Cardiac muscle cell (in vitro differentiated cells and primary cell): ENCODE measurements around the gene PSTPIP2. TPM values are rescaled to one million over a fixed set of nuclear protein-coding genes. Genes with fewer than 3 reads are reported as not detected.
A peak's percentile ranks its signal among the peaks of the same experiment; 100 is the strongest.

Experiments used
- DNase-seq, 2 donors: peaks; one replicate each; pipeline versions ENCODE4 v3.0.0 to v3.0.0-alpha.2; 2010 to 2017; ENCODE audit warnings: low read depth in 1 of 2, low spot score in 1 of 2
- H3K27ac ChIP-seq: fragments of 200-600 bp; sonication (generic); 2 replicates; pipeline ENCODE4 v1.5.1; 2016
- H3K27me3 ChIP-seq: fragments of 200-600 bp; sonication (generic); 2 replicates; pipeline ENCODE4 v1.6.0; 2016; ENCODE audit warnings: control low read depth
- H3K36me3 ChIP-seq: fragments of 200-600 bp; sonication (generic); 2 replicates; pipeline ENCODE4 v1.5.1; 2016; ENCODE audit warnings: control low read depth
- H3K4me1 ChIP-seq: fragments of 200-600 bp; sonication (generic); 2 replicates; pipeline ENCODE4 v1.8.1; 2017; ENCODE audit warnings: low read depth, mild to moderate bottlenecking, mixed run types
- H3K4me3 ChIP-seq: fragments of 200-600 bp; sonication (generic); 2 replicates; pipeline ENCODE4 v1.5.1; 2016; ENCODE audit warnings: mild to moderate bottlenecking
- H3K9me3 ChIP-seq: fragments of 200-600 bp; sonication (generic); 2 replicates; pipeline ENCODE4 v1.5.1; 2017; ENCODE audit warnings: low read depth, mild to moderate bottlenecking, control low read depth
- polyA plus RNA-seq: library from polyadenylated mRNA; unstranded; fragments of >200 nt; fragmentation: Nextera tagmentation; extraction: Ambion mirVana; gene quantifications from 2 replicates; pipeline ENCODE4 v1.2.1, GENCODE V29; 2016
- total RNA-seq: library from RNA; depleted of rRNA; stranded (reverse); fragments of >200 nt; gene quantifications from 2 replicates; pipeline ENCODE4 v1.2.3, GENCODE V29; 2016
- TF ChIP-seq, protein P1 (sequence below): IDR thresholded peaks from 2 replicates; pipeline ENCODE4 v1.5.1; 2012; ENCODE audit warnings: low read depth, mild to moderate bottlenecking, low read length

Gene PSTPIP2
- total and polyA plus RNA-seq, 2 experiments from 2014 or later = 4.6 to 4.7 TPM

DNA sequence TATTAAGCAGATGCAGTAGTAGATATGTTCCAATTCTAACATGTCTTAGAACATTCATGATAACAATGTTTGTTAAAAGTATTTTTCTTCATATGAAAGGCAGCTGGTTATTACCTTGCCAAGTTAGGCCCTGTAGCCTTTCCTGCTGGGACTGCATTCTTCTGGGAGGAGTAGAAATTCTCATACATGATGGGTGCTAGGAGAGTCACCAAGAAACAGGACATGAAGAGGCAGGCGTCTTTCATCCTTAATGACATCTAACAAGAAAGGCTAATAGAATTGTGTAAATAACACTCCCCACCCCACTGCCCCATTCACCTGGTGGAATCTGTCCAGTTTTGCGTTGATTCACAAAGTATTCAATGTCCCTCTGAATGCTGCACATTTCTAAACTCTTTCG is 80.3 kb downstream of the PSTPIP2 start:
- TF ChIP-seq, protein P1, sequence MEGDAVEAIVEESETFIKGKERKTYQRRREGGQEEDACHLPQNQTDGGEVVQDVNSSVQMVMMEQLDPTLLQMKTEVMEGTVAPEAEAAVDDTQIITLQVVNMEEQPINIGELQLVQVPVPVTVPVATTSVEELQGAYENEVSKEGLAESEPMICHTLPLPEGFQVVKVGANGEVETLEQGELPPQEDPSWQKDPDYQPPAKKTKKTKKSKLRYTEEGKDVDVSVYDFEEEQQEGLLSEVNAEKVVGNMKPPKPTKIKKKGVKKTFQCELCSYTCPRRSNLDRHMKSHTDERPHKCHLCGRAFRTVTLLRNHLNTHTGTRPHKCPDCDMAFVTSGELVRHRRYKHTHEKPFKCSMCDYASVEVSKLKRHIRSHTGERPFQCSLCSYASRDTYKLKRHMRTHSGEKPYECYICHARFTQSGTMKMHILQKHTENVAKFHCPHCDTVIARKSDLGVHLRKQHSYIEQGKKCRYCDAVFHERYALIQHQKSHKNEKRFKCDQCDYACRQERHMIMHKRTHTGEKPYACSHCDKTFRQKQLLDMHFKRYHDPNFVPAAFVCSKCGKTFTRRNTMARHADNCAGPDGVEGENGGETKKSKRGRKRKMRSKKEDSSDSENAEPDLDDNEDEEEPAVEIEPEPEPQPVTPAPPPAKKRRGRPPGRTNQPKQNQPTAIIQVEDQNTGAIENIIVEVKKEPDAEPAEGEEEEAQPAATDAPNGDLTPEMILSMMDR = no peak
- DNase-seq = no peak
- H3K4me3 ChIP-seq = no peak overlapping the region

DNA sequence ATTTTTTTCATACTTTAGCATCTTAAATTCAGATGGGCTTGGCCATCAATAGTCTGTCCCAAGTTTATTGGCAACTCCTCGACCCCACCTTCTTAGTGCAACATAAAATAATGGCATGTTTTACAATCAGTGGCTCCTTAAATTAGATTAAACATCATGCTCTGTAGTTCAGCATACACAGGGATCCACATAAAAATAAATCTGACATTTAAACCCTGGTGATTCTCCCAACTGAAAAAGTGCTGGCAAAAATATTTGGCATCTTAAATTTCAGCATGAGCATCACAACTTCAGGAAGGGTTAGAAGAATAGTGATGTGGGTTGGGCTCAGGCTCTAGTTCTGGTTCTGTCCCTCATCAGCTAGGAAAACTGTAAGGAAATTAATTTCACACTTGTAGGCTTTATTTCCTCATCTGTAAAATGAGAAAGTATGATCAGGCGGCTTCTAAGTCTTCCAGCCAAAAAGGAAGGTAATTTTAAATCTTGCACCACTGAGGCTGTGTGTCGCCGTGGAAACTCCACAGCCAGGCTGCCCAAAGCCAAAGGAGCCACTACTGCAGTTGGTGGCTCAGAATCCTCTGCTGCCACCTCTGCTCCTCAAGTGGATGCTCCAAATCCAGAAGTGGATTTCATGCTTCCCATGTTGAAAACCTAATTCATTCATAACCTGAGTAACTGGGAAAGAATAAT is 87.4 kb downstream of the PSTPIP2 start:
- Histone ChIP-seq H3K27ac (no peak overlapping the region), H3K4me3 (no peak overlapping the region), H3K27me3 (no peaks in the 10 kb centered on the region), H3K4me1 (peaks cover 5% of the 10 kb centered on the region), H3K36me3 (no peaks in the 10 kb centered on the region), H3K9me3 (no peaks in the 10 kb centered on the region)
- TF ChIP-seq, protein P1 = no peak
- DNase-seq = no peak

More for the DNA sequence above, 80.3 kb downstream of the PSTPIP2 start:
- H3K27me3 ChIP-seq = no peaks in the 10 kb centered on the region
- no peaks in the 10 kb centered on the region for H3K4me1 ChIP-seq
- no peak overlapping the region for H3K27ac ChIP-seq
- no peaks in the 10 kb centered on the region for H3K9me3 ChIP-seq
- H3K36me3 ChIP-seq = no peaks in the 10 kb centered on the region

DNA sequence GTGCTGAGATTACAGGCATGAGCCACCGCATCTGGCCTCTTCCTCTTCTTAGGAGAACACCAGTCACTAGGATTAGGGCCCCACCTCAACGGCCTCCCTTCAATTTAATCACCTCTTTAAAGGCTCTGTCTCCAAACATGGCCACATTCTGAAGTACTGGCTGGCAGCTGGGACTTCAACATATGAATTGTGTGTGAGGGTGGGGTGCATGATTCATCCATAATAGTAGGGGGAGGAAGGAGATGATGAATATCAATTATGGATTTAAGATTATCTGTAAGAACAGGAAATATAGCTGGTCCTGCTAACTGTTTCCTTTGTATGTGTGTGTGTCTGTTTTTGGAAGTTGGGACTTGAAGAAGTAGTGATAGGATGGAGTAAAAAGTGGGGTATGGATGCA is 90.2 kb downstream of the PSTPIP2 start:
- TF ChIP-seq, protein P1 = no peak

DNA sequence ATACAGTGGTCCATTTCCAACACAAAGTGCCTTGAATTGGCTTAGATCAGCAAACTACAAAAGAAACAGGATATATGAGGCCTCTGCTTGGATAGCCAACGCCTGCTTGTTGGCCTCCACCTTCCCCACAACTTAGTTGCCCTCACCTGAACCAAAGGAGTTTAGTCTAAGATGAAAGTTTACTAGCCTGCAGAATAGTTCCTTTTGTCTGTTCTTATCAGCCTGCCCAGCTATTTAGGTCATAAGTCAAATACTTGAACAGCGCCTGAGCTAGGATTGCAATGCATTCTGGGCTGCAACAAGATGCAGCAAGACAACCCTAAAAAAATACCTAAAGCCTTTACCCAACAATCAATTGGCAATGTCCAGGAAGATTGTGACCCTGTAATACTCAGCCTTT is 91.8 kb downstream of the PSTPIP2 start:
- Histone ChIP-seq H3K36me3 (no peaks in the 10 kb centered on the region), H3K27ac (no peak overlapping the region), H3K4me1 (peaks cover 5% of the 10 kb centered on the region), H3K27me3 (no peaks in the 10 kb centered on the region), H3K9me3 (no peaks in the 10 kb centered on the region), H3K4me3 (no peak overlapping the region)
- TF ChIP-seq, protein P1 = no peak
- peak in 1 of 2 donors; percentile 24 for DNase-seq

More for the DNA sequence above, 90.2 kb downstream of the PSTPIP2 start:
- no peaks in the 10 kb centered on the region for H3K27me3 ChIP-seq
- no peak overlapping the region for H3K4me3 ChIP-seq
- H3K36me3 ChIP-seq = no peaks in the 10 kb centered on the region
- no peak overlapping the region for H3K27ac ChIP-seq
- H3K4me1 ChIP-seq = peaks cover 5% of the 10 kb centered on the region
- H3K9me3 ChIP-seq = no peaks in the 10 kb centered on the region
- DNase-seq = no peak

DNA sequence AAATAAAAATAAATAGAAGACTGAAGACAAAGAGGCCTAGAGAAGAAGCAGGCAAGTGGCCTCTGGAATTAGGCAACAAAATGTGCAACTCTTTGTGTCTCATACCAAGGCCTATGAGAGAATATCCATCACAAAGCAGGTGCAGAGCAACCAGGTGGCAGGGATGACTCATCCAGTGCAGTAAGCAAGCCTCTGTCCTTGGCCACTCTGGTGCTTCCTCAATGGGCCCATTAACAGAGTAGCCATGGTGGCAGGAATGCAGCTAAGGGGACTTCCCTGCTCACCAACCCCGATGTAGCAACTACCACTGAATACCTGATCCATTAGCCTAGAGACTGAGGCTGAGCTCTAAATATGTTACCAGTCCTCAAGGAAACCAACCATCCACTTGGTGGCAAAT is 94.0 kb downstream of the PSTPIP2 start:
- Histone ChIP-seq H3K36me3 (no peaks in the 10 kb centered on the region), H3K27ac (no peak overlapping the region), H3K9me3 (no peaks in the 10 kb centered on the region), H3K27me3 (no peaks in the 10 kb centered on the region), H3K4me1 (peaks cover 5% of the 10 kb centered on the region), H3K4me3 (no peak overlapping the region)
- DNase-seq = no peak
- TF ChIP-seq, protein P1 = no peak

DNA sequence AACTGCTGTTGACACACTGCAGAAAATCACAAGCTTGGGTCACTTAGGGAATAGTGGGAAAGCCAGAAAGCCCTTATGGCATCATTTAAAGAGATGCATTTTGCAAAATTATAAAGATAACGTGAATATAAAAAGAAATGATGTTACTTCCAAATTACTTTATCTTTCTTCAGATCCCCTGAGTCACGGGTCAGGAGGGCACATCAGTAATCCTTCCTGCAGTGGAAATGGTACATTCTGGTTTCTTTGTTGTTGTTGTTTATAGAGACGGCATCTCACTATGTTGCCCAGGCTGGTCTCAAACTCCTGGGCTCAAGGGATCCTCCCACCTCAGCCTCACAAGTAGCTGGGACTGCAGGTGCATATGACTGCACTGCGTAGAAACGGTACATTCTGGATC is 95.1 kb downstream of the PSTPIP2 start:
- H3K36me3 ChIP-seq = no peaks in the 10 kb centered on the region
- H3K4me3 ChIP-seq = no peak overlapping the region
- H3K27me3 ChIP-seq = no peaks in the 10 kb centered on the region
- no peaks in the 10 kb centered on the region for H3K9me3 ChIP-seq
- TF ChIP-seq, protein P1 = no peak
- H3K27ac ChIP-seq = no peak overlapping the region
- H3K4me1 ChIP-seq = peaks cover 5% of the 10 kb centered on the region
- no peak for DNase-seq
